H9 (cell line): ENCODE results near the gene COL4A2. TPM values are rescaled to one million over a fixed set of nuclear protein-coding genes. Genes with fewer than 3 reads are reported as not detected.
A peak's percentile ranks its signal among the peaks of the same experiment; 100 is the strongest.

ENCODE experiments used
- DNase-seq: peaks from one replicate; pipeline ENCODE4 v3.0.0-alpha.2; 2017
- H2AFZ ChIP-seq: one replicate; pipeline ENCODE4 v1.6.1; 2013; ENCODE audit warnings: mild to moderate bottlenecking, low read length, control low read depth, moderate library complexity
- H2AK5ac ChIP-seq: 2 replicates; pipeline ENCODE4 v1.6.1; 2013; ENCODE audit warnings: low read length, control low read depth, mixed read lengths; ENCODE audit not compliant: insufficient read length
- H2BK120ac ChIP-seq: one replicate; pipeline ENCODE4 v1.6.1; 2013; ENCODE audit warnings: low read depth, mild to moderate bottlenecking, low read length, control low read depth, inconsistent platforms; ENCODE audit not compliant: poor library complexity, severe bottlenecking
- H2BK12ac ChIP-seq: 2 replicates; pipeline ENCODE4 v1.6.1; 2013; ENCODE audit warnings: low read length, control low read depth, mixed read lengths, low read depth; ENCODE audit not compliant: insufficient read length
- H2BK15ac ChIP-seq: 2 replicates; pipeline ENCODE4 v1.6.1; 2013; ENCODE audit warnings: low read depth, low read length, control low read depth
- H2BK20ac ChIP-seq: one replicate; pipeline ENCODE4 v1.6.1; 2013; ENCODE audit warnings: low read depth, mild to moderate bottlenecking, low read length, control low read depth, inconsistent platforms; ENCODE audit not compliant: poor library complexity, severe bottlenecking
- H2BK5ac ChIP-seq: 2 replicates; pipeline ENCODE4 v1.6.1; 2013; ENCODE audit warnings: low read length, control low read depth, mixed read lengths; ENCODE audit not compliant: insufficient read length
- H3K14ac ChIP-seq: 2 replicates; pipeline ENCODE4 v1.6.1; 2013; ENCODE audit warnings: low read length, control low read depth; ENCODE audit not compliant: insufficient read depth
- H3K18ac ChIP-seq: 2 replicates; pipeline ENCODE4 v1.6.1; 2013; ENCODE audit warnings: low read depth, mild to moderate bottlenecking, mixed read lengths, low read length, control low read depth; ENCODE audit not compliant: insufficient read length
- H3K23ac ChIP-seq: 2 replicates; pipeline ENCODE4 v1.6.1; 2013; ENCODE audit warnings: low read length, control low read depth, mixed read lengths, low read depth; ENCODE audit not compliant: insufficient read length
- H3K23me2 ChIP-seq: 2 replicates; pipeline ENCODE4 v1.6.1; 2013; ENCODE audit warnings: low read depth, mild to moderate bottlenecking, mixed read lengths, low read length, control low read depth; ENCODE audit not compliant: insufficient read length, poor library complexity, severe bottlenecking
- H3K27ac ChIP-seq: 2 replicates; pipeline ENCODE4 v1.5.1; 2013; ENCODE audit warnings: low read length, control low read depth, mixed read lengths, low read depth; ENCODE audit not compliant: insufficient read length
- H3K27me3 ChIP-seq: 2 replicates; pipeline ENCODE4 v1.6.1; 2013; ENCODE audit warnings: low read length, control low read depth, inconsistent platforms; ENCODE audit not compliant: insufficient read depth
- H3K4ac ChIP-seq: 2 replicates; pipeline ENCODE4 v1.6.1; 2013; ENCODE audit warnings: low read depth, mild to moderate bottlenecking, control low read depth, inconsistent platforms, low read length, moderate library complexity
- H3K4me1 ChIP-seq: 2 replicates; pipeline ENCODE4 v1.6.1; 2013; ENCODE audit warnings: low read length, control low read depth, inconsistent platforms; ENCODE audit not compliant: insufficient read depth
- H3K4me2 ChIP-seq: 2 replicates; pipeline ENCODE4 v1.6.1; 2013; ENCODE audit warnings: low read length, control low read depth, mixed read lengths; ENCODE audit not compliant: insufficient read length, insufficient read depth
- H3K56ac ChIP-seq: 2 replicates; pipeline ENCODE4 v1.6.1; 2013; ENCODE audit warnings: low read depth, mild to moderate bottlenecking, mixed read lengths, low read length, control low read depth; ENCODE audit not compliant: insufficient read length
- H3K79me1 ChIP-seq: 2 replicates; pipeline ENCODE4 v1.6.1; 2013; ENCODE audit warnings: low read depth, mild to moderate bottlenecking, moderate library complexity, low read length, control low read depth, inconsistent platforms; ENCODE audit not compliant: insufficient read depth, poor library complexity, severe bottlenecking
- H3K79me2 ChIP-seq: 2 replicates; pipeline ENCODE4 v1.6.1; 2013; ENCODE audit warnings: low read length, control low read depth, inconsistent platforms; ENCODE audit not compliant: insufficient read depth
- H3K9ac ChIP-seq: 2 replicates; pipeline ENCODE4 v1.6.1; 2013; ENCODE audit warnings: low read length, control low read depth, mixed read lengths; ENCODE audit not compliant: insufficient read length; ENCODE audit errors: extremely low read depth
- H3K9me3 ChIP-seq: one replicate; pipeline ENCODE4 v1.6.1; 2013; ENCODE audit warnings: low read depth, low read length, inconsistent platforms; ENCODE audit not compliant: control insufficient read depth
- H3T11ph ChIP-seq: one replicate; pipeline ENCODE4 v1.6.1; 2013; ENCODE audit warnings: mild to moderate bottlenecking, low read length, control low read depth, inconsistent platforms
- H4K20me1 ChIP-seq: one replicate; pipeline ENCODE4 v1.6.1; 2013; ENCODE audit not compliant: control insufficient read depth, insufficient read length, insufficient read depth
- H4K5ac ChIP-seq: 2 replicates; pipeline ENCODE4 v1.6.1; 2013; ENCODE audit warnings: low read depth, mild to moderate bottlenecking, mixed read lengths, low read length, control low read depth; ENCODE audit not compliant: insufficient read length
- H4K8ac ChIP-seq: replicated peaks from 2 replicates; pipeline ENCODE4 v1.6.1; 2013; ENCODE audit warnings: low read length, control low read depth, mixed read lengths, low read depth; ENCODE audit not compliant: insufficient read length
- H4K91ac ChIP-seq: 2 replicates; pipeline ENCODE4 v1.6.1; 2013; ENCODE audit warnings: low read depth, mild to moderate bottlenecking, moderate library complexity, mixed read lengths, low read length, control low read depth; ENCODE audit not compliant: insufficient read length
- H3K27ac Mint-ChIP-seq, 3 experiments: 2 replicates in 2 of 3; 3 replicates in 1 of 3; pipeline ENCODE4 v1.8.0; 2020 to 2021; ENCODE audit warnings: mixed read lengths in 3 of 3, mild to moderate bottlenecking in 1 of 3, moderate library complexity in 1 of 3
- H3K27me3 Mint-ChIP-seq: 2 replicates; pipeline ENCODE4 v1.8.0; 2021; ENCODE audit warnings: low read depth, mild to moderate bottlenecking, moderate library complexity, mixed read lengths
- H3K36me3 Mint-ChIP-seq, 3 experiments: 2 replicates in 2 of 3; 3 replicates in 1 of 3; pipeline ENCODE4 v1.8.0; 2020 to 2021; ENCODE audit warnings: low read depth in 3 of 3, mixed read lengths in 3 of 3; ENCODE audit not compliant: insufficient read depth in 1 of 3
- H3K4me1 Mint-ChIP-seq, 2 experiments: 2 replicates each; pipeline ENCODE4 v1.8.0; 2020; ENCODE audit warnings: mixed read lengths in 2 of 2
- H3K4me3 Mint-ChIP-seq, 2 experiments: 2 replicates in 1 of 2; 3 replicates in 1 of 2; pipeline ENCODE4 v1.8.0; 2020 to 2021; ENCODE audit warnings: mild to moderate bottlenecking in 2 of 2, mixed read lengths in 2 of 2, moderate library complexity in 1 of 2
- H3K9me3 Mint-ChIP-seq, 2 experiments: 2 replicates in 1 of 2; 3 replicates in 1 of 2; pipeline ENCODE4 v1.8.0; 2020; ENCODE audit warnings: mild to moderate bottlenecking in 2 of 2, mixed read lengths in 2 of 2, moderate library complexity in 1 of 2
- WGBS: extraction: QIAGEN DNeasy Blood & Tissue Kit; methylation state at CpG from one replicate; pipeline ENCODE4 v1.1.7; 2013; ENCODE audit warnings: missing lambda C conversion rate, low lambda C conversion rate, mixed read lengths; ENCODE audit not compliant: insufficient read length; ENCODE audit errors: extremely low coverage; 5-methylcytosine and 5-hydroxymethylcytosine counted together
- total RNA-seq: library from RNA; stranded (reverse); gene quantifications from 2 replicates; pipeline ENCODE4 v1.2.1, GENCODE V29; 2021
- TF ChIP-seq, protein P1 (sequence below): fragments of 200-600 bp; sonication (generic); conservative IDR thresholded peaks from 3 replicates; pipeline ENCODE4 v1.8.0; 2021; ENCODE audit warnings: antibody characterized with exemption, mild to moderate bottlenecking

The COL4A2 gene
- total RNA-seq, 1 experiment from 2014 or later, result 76.5 TPM

DNA sequence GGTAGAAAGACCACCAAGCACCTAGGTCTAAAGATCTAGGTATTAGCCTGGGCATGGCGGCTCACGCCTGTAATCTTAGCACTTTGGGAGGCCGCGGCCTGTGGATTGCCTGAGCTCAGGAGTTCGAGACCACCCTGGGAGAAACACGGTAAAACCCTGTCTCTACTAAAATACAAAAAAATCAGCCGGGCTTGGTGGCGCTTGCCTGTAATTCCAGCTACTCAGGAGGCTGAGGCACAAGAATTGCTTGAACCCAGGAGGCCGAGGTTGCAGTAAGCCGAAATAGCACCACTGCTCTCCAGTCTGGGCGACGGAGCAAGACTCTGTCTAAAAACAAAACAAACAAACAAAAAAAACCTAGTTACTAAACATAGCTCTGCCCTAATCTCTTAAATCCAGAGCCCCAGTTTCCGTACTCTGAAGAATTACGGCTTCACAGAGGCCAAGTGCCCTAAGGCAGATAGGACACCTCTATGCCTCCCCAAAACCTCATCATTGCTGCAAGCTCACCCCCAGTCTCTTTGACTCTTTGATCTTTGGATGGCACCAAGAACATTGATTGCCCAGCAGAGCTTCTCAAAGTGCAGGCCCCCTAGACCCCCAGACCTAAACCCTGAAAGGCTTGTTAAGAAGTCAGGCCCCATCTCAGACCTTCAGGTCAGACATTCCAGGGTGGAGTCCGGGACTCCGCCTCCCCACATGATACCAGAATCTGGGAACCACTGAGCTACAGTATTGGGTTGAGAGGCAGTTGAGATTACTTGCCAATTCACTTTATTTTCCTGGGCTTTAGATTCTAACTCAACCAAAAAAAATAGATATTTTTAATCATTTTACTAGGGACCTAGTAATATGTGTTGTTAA is 2.8 kb downstream of the COL4A2 start:
- no CpG with 5 or more reads among the region's 16 CpGs for WGBS

More for the DNA sequence above, 2.8 kb downstream of the COL4A2 start:
- no peak overlapping the region for H3K27ac ChIP-seq
- H3K56ac ChIP-seq, result no peak overlapping the region
- H4K5ac ChIP-seq, result no peak overlapping the region
- no peak overlapping the region for H2BK12ac ChIP-seq
- H3K4ac ChIP-seq, result no peak overlapping the region
- Mint-ChIP-seq H3K4me1 (peaks cover 29 to 39% of the 10 kb centered on the region in 2 experiments), H3K36me3 (peaks cover 4 to 16% (median 9%) of the 10 kb centered on the region in 3 experiments; a peak in 6 of 7 replicates), H3K27me3 (peaks cover 24% of the 10 kb centered on the region), H3K27ac (no peak overlapping the region), H3K9me3 (no peaks in the 10 kb centered on the region; a peak in 2 of 5 replicates), H3K4me3 (no peak overlapping the region)
- H2BK15ac ChIP-seq, result no peak overlapping the region
- no peak overlapping the region for H4K91ac ChIP-seq
- no peak overlapping the region for H2BK20ac ChIP-seq
- peaks cover 20% of the 10 kb centered on the region for H3K23me2 ChIP-seq
- no peaks in the 10 kb centered on the region for H3K9me3 ChIP-seq
- no peaks in the 10 kb centered on the region; the same call in 1 of the 2 replicates for H3K79me2 ChIP-seq
- H2AK5ac ChIP-seq, result no peak overlapping the region
- H3K79me1 ChIP-seq, result no peaks in the 10 kb centered on the region
- H3K4me1 ChIP-seq, result no peaks in the 10 kb centered on the region
- no peak overlapping the region for H3K18ac ChIP-seq
- no peak overlapping the region for H3T11ph ChIP-seq
- H3K27me3 ChIP-seq, result no peaks in the 10 kb centered on the region; the same call in 1 of the 2 replicates
- H3K23ac ChIP-seq, result no peak overlapping the region
- H2BK5ac ChIP-seq, result no peak overlapping the region
- no peak overlapping the region for H4K8ac ChIP-seq
- DNase-seq, result peak; percentile 15
- H3K14ac ChIP-seq, result no peak overlapping the region
- no peak overlapping the region for H2BK120ac ChIP-seq
- TF ChIP-seq, protein P1, sequence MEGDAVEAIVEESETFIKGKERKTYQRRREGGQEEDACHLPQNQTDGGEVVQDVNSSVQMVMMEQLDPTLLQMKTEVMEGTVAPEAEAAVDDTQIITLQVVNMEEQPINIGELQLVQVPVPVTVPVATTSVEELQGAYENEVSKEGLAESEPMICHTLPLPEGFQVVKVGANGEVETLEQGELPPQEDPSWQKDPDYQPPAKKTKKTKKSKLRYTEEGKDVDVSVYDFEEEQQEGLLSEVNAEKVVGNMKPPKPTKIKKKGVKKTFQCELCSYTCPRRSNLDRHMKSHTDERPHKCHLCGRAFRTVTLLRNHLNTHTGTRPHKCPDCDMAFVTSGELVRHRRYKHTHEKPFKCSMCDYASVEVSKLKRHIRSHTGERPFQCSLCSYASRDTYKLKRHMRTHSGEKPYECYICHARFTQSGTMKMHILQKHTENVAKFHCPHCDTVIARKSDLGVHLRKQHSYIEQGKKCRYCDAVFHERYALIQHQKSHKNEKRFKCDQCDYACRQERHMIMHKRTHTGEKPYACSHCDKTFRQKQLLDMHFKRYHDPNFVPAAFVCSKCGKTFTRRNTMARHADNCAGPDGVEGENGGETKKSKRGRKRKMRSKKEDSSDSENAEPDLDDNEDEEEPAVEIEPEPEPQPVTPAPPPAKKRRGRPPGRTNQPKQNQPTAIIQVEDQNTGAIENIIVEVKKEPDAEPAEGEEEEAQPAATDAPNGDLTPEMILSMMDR, result no peak
- no peaks in the 10 kb centered on the region for H4K20me1 ChIP-seq
- H2AFZ ChIP-seq, result no peak overlapping the region
- H3K9ac ChIP-seq, result no peak overlapping the region
- H3K4me2 ChIP-seq, result no peak overlapping the region
